Activated T-cell treated with anti-CD3 and anti-CD28 coated beads, Interleukin-2, amount 50 U/mL, for 1 hour (primary cell): ENCODE results near the gene HSPB6.
A peak's percentile ranks its signal among the peaks of the same experiment; 100 is the strongest.
"Not testable (repeated sequence)": the region's sequence is repeated elsewhere in the genome, so short reads cannot be mapped to it uniquely, and the experiment has no call there.

Source experiments
- DNase-seq: peaks from one replicate; pipeline ENCODE4 v3.0.0-alpha.2; 2020

Gene HSPB6

GRCh38 chr19:35785339-35785627 lies 28.5 kb upstream of the HSPB6 start:
- DNase-seq: no peak

- no peak for DNase-seq
Measured at GRCh38 chr19:35784503-35785338, 27.9 kb upstream of the HSPB6 start.

DNA sequence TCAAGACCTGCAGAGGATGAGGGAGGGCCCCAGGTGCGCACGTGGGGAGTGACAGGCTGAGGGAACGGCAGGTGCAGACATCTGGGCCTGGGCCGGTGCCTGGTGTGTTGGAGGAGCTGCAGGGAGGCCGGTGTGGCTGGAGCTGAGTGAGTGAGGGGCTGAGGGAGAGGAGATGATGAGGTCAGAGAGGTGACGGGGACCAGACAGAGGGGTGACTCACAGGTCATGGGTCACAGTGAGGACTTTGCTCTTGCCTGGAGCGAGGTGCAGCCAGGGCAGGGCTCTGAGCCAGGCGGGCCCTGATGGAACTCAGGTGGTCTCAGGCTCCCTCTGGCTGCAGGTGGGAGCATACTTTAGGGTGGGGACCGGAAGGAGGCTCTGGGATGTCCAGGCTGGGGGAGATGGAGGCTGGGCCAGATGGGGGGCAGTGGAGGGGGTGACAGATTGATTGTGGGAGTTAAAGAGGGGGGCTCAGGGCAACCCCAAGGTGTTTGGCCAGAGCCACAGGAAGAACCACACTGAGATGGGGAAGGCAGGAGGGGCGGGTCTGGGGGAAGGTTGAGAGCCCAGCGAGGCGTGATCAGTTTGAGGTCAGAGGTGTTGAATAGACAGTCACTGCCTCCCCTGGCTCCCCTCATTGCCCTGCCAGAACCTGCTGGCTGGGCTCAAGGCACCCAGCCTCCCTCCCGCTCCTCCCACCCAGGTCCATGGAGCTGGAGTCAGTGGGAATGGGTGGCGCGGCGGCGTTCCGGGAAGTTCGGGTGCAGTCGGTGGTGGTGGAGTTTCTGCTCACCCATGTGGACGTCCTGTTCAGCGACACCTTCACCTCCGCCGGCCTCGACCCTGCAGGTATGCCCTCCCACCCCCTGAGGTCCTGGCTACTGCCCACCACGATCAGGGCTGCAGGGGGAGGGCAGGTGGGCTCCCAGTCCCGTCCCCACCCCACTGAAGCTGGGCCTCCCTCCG lies 26.9 kb upstream of the HSPB6 start:
- DNase-seq: no peak

- no peak for DNase-seq
Measured at GRCh38 chr19:35782589-35782988, 25.8 kb upstream of the HSPB6 start.

DNA sequence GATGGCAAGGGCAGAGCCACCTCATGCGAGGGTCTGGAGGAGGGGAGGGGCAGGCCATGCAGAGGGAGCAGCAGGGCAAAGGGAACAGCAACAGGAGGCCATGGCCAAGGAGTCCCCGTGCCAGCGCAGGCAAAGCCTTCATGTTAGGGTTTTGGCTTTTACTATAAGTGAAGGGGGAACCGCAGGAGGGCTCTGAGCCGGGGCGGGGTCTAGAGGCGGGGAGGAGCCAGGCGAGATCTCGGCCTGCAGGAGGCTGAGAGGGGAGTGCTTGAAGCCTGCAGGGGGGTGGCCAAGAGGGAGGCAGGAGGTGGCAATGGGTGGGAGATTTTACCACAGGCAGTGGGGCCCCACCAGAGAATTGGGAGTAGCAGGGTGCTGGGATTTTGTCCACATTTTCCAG lies 24.8 kb upstream of the HSPB6 start:
- DNase-seq: no peak

- no peak for DNase-seq
Measured at GRCh38 chr19:35780717-35781116, 23.9 kb upstream of the HSPB6 start.

- DNase-seq: no peak
Measured at GRCh38 chr19:35780058-35780457, 23.2 kb upstream of the HSPB6 start.

DNA sequence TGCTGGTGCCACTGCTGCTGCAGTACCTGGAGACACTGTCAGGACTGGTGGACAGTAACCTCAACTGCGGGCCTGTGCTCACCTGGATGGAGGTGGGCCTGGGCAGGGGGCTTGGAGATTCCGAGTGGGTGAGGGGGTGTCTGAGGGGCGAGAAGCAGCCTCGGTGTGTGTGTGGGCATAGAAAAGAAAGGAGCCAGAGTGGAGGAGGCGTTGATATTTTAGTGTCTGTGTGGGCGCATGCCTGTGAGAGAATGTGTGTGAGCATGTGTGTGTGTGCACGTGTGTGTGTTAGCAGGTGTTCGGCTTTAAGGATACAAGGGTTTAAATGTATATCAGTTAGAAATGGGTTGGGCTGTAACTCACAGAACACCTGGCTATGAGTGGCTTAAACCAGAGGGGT lies 22.2 kb upstream of the HSPB6 start:
- DNase-seq: no peak

GRCh38 chr19:35777961-35778360 lies 21.1 kb upstream of the HSPB6 start:
- DNase-seq: no peak

DNA sequence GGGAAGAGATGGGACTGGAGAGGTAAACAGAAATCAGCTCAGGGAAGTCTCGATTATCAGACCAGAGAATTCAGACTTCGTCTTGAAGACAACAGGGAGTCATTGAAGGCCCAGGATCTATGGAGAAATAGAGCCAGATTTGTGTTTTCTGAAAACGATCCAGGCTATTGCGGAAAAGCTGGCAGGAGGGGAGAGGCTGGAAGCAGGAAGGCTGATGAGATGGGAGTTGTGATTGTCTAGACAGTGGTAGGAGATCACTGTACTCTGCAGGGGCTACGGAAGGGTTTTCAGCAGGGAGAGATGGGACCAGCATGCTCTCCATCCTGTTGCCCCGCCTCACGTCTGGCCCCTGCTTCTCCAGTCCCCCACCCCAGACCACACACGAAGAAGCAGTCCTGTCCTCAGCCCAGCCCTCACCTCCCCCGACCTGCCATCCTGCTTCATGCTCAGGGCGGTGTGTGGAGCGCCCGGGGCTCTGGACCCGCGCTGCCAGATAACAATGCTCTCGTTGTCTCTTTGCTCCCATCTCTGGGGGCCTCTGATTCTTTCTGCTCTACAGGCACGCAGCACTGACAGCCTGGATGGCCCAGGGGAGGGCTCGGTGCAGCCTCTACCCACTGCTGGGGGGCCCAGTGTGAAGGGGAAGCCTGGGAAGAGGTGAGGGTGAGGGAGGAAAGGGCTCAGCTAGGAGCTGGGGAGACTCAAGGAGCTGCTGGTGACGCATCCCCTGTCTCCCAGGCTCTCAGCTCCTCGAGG lies 20.4 kb upstream of the HSPB6 start:
- no peak for DNase-seq

DNA sequence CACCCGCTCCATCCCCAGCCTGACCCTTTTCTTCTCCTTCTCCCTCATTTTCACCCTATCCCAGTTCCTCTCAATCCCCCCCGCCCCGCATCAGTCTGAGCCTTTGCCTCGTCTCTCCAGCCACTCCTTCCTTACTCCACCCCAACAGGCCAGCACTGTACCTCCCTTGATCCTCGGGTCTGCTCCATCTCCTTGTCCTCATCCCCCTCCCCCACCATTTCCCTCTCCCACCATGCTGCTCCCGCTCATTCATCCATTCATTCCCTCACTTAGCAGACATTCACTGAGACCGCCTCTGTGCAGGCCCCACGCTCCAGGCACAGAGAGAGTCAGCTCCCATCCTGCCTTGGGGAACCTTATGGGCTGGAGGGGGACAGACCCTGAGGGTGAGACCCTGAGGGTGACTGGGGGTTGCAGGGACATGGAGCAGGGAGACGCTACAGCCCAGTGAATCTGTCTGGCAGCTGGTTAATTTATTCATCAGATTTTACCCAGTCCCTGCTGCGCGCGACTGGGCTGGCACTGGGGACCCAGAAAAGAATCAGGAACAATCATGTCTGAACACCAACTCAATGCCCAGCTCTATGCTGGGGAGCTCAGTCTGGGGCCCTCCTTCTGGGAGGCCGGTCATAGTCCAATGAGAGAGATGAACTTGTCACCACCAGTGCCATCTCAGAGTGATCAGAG lies 19.4 kb upstream of the HSPB6 start:
- DNase-seq: no peak

- peak; percentile 99 for DNase-seq
Measured at GRCh38 chr19:35775298-35776101, 18.7 kb upstream of the HSPB6 start, which contains the start of gene ARHGAP33. ARHGAP33 (plus strand) TSS chr19:35775564; CDS start chr19:35775659, 95 bp downstream.

DNA sequence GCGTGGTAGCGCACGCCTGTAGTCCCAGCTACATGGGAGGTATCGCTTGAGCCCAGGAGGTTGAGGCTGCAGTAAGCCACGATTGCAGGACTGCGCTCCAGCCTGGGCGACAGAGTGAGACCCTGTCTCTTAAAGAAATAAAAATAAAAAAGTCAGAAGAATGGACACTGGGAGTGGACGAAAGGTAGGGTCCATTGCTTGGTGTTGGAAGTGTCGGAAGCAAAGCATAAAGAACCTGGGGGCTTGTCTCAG lies 18.1 kb upstream of the HSPB6 start:
- no peak for DNase-seq

- no peak for DNase-seq
Measured at GRCh38 chr19:35774274-35775045, 17.6 kb upstream of the HSPB6 start.

- DNase-seq: no peak
Measured at GRCh38 chr19:35773020-35773806, 16.4 kb upstream of the HSPB6 start.

DNA sequence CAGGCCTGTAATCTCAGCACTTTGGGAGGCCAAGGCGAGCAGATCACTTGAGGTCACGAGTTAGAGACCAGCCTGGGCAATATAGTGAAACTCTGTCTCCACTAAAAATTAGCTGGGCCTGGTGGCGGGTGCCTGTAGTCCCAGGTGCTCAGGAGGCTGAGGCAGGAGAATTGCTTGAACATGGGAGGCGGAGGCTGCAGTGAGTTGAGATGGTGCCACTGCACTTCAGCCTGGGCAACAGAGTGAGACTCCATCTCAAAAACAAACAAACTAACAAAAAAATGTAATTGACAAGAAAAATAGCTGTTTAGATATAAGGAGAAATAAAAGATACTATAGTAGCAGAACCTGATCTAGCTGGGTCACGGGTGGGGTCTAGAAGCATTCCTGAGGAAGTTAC lies 15.5 kb upstream of the HSPB6 start:
- DNase-seq: not testable (repeated sequence)

GRCh38 chr19:35768082-35768421 lies 11.2 kb upstream of the HSPB6 start:
- DNase-seq: no peak

DNA sequence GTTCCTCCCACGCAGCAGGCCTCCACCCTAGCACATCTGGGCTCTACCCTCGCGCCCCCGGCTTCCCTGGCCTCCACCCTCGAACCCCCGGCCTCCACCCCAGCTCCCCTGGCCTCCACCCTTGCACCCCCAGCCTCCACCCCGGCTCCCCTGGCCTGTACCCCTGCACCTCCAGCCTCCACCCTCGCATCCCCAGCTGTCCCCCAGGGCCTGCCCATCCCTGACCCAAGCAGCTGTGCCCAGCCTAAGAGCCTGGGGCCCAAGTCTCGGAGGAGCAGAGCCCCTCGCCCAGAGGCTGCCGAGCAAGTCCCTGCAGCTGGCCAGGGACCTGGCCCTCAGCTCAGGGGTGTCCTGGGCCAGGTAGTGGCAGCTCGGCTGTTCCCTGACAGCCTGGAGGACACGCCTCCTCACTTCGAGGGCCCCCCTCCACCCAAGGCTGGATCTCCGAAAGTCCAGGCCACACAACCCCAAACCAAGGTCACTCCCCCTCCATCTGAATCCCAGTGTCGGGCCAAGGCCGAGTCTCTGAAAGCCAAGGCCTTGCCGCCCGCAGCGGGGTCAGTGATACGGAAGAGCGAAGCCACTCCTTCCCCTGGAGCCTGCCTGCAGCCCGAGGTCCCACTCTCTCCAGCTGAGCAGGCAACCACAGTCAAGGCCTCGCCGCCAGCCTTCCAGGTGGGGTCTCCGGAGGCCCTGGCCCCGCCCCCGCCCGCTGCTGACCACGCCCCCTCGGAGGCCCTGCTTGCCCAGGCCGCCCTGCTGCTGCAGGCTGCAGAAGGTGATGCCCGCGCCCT lies 10.7 kb upstream of the HSPB6 start:
- DNase-seq: no peak

DNA sequence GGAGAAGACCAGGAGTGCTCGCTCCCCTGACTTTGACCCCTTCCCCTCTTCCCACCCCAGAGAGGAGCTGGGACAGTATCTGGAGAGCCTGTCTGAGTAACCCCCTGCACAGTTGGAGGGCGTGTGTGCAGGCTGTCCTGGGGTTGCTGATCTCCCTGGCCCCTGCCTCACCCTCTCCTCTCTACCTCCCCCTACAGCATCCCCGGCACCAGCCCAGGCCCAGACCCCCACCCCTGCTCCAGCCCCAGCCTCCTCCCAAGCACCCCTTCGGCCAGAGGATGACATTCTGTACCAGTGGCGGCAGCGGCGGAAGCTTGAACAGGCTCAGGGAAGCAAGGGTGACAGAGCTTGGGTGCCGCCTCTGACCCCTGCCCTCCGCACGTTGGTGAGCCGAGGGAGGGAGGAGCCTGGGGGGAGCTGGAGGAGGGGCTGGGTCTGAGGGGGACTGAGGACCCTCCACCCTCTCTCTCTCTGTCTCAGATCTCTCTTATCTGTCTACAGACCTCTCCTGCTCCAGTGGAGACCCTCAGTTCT lies 9.8 kb upstream of the HSPB6 start:
- DNase-seq: no peak
